IMR-90 (cell line): ENCODE results near the gene SEMA3C. TPM values are rescaled to one million over a fixed set of nuclear protein-coding genes. Genes with fewer than 3 reads are reported as not detected.

Experiments
- ATAC-seq: fragments of 200-7000 bp; cut with Tn5 transposase; 2 replicates; pipeline ENCODE4 v1.9.1; 2020; ENCODE audit warnings: low read depth, mild to moderate bottlenecking, moderate library complexity
- BruUV-seq: library from RNA; stranded (reverse); fragments of 400-500 nt; replicated peaks from 2 replicates; lab custom pipeline; 2021; lab: Mats Ljungman, UMichigan
- CTCF ChIA-PET: fragments of 300-600 bp; formaldehyde crosslinking; extraction: SDS; loops from one replicate; lab custom pipeline; 2021; ENCODE audit warnings: antibody characterized with exemption; lab: Yijun Ruan, JAX
- POLR2A ChIA-PET: fragments of 300-600 bp; sonication (Branson Sonifier 250); formaldehyde crosslinking; loops from one replicate; lab custom pipeline; 2022; ENCODE audit warnings: antibody characterized with exemption; ENCODE audit not compliant: unreplicated experiment; lab: Charles Lee
- DNase-seq: peaks from one replicate; pipeline ENCODE4 v3.0.0; 2013
- H2AFZ ChIP-seq: replicated peaks from 2 replicates; pipeline ENCODE3; 2013; ENCODE audit warnings: low read length, mild to moderate bottlenecking; ENCODE audit not compliant: poor library complexity
- H2AK5ac ChIP-seq: 2 replicates; pipeline ENCODE4 v1.6.1; 2013; ENCODE audit warnings: low read depth, low read length, inconsistent platforms
- H2AK9ac ChIP-seq: replicated peaks from 2 replicates; pipeline ENCODE3; 2013; ENCODE audit warnings: mild to moderate bottlenecking, low read depth, low read length, moderate library complexity; ENCODE audit not compliant: poor library complexity
- H2BK120ac ChIP-seq: 2 replicates; pipeline ENCODE4 v1.6.1; 2013; ENCODE audit warnings: low read depth, low read length, inconsistent platforms
- H2BK15ac ChIP-seq: 3 replicates; pipeline ENCODE4 v1.6.1; 2013; ENCODE audit warnings: low read depth, low read length, inconsistent platforms
- H2BK20ac ChIP-seq: 2 replicates; pipeline ENCODE4 v1.6.1; 2013; ENCODE audit warnings: low read depth, mild to moderate bottlenecking, inconsistent platforms, low read length, moderate library complexity
- H2BK5ac ChIP-seq: 2 replicates; pipeline ENCODE4 v1.6.1; 2013; ENCODE audit warnings: mild to moderate bottlenecking, low read depth, low read length, inconsistent platforms; ENCODE audit not compliant: poor library complexity, severe bottlenecking
- H3K14ac ChIP-seq: replicated peaks from 2 replicates; pipeline ENCODE4 v1.6.1; 2013; ENCODE audit warnings: low read depth, low read length, inconsistent platforms
- H3K18ac ChIP-seq: 2 replicates; pipeline ENCODE4 v1.6.1; 2013; ENCODE audit warnings: low read depth, low read length, control low read depth
- H3K23ac ChIP-seq: 2 replicates; pipeline ENCODE4 v1.6.1; 2013; ENCODE audit warnings: low read depth, low read length, inconsistent platforms
- H3K27ac ChIP-seq: 2 replicates; pipeline ENCODE4 v1.5.1; 2013; ENCODE audit warnings: mild to moderate bottlenecking, control low read depth, low read length; ENCODE audit not compliant: insufficient read depth
- H3K27me3 ChIP-seq: 2 replicates; pipeline ENCODE4 v1.6.1; 2013; ENCODE audit warnings: low read length; ENCODE audit not compliant: control insufficient read depth, insufficient read depth
- H3K36me3 ChIP-seq: 2 replicates; pipeline ENCODE4 v1.6.1; 2013; ENCODE audit warnings: low read length, mixed read lengths; ENCODE audit not compliant: control insufficient read depth, insufficient read depth
- H3K4ac ChIP-seq: 2 replicates; pipeline ENCODE4 v1.6.1; 2013; ENCODE audit warnings: low read depth, low read length, inconsistent platforms
- H3K4me1 ChIP-seq: 2 replicates; pipeline ENCODE4 v1.6.1; 2013; ENCODE audit warnings: low read length, mixed read lengths; ENCODE audit not compliant: control insufficient read depth, insufficient read depth
- H3K4me2 ChIP-seq: 2 replicates; pipeline ENCODE4 v1.6.1; 2013; ENCODE audit warnings: low read depth, mild to moderate bottlenecking, control low read depth, low read length, moderate library complexity
- H3K4me3 ChIP-seq: 2 replicates; pipeline ENCODE4 v1.5.1; 2013; ENCODE audit warnings: low read depth, mild to moderate bottlenecking, control low read depth, low read length, moderate library complexity; ENCODE audit not compliant: insufficient read depth
- H3K56ac ChIP-seq: 2 replicates; pipeline ENCODE4 v1.6.1; 2013; ENCODE audit warnings: low read length, inconsistent platforms; ENCODE audit not compliant: insufficient read depth; ENCODE audit errors: extremely low read depth
- H3K79me1 ChIP-seq, 2 experiments: 2 replicates each; pipeline ENCODE4 v1.6.1; 2013; ENCODE audit warnings: low read length in 2 of 2, inconsistent platforms in 1 of 2, low read depth in 1 of 2
- H3K9ac ChIP-seq: 2 replicates; pipeline ENCODE4 v1.6.1; 2013; ENCODE audit warnings: low read depth, low read length, control low read depth
- H3K9me1 ChIP-seq: 2 replicates; pipeline ENCODE4 v1.6.1; 2013; ENCODE audit warnings: low read length, inconsistent platforms; ENCODE audit not compliant: insufficient read depth
- H3K9me3 ChIP-seq: 2 replicates; pipeline ENCODE4 v1.6.1; 2013; ENCODE audit warnings: low read length; ENCODE audit not compliant: control insufficient read depth, insufficient read depth
- H4K20me1 ChIP-seq: 2 replicates; pipeline ENCODE4 v1.6.1; 2013; ENCODE audit warnings: low read length, inconsistent platforms; ENCODE audit not compliant: insufficient read depth
- H4K5ac ChIP-seq: 2 replicates; pipeline ENCODE4 v1.6.1; 2013; ENCODE audit warnings: mild to moderate bottlenecking, low read depth, low read length, control low read depth
- H4K8ac ChIP-seq, 2 experiments: 2 replicates each; pipeline ENCODE4 v1.6.1; 2013; ENCODE audit warnings: low read depth in 2 of 2, low read length in 2 of 2, control low read depth in 1 of 2, inconsistent platforms in 1 of 2
- H4K91ac ChIP-seq: 2 replicates; pipeline ENCODE4 v1.6.1; 2013; ENCODE audit warnings: low read depth, low read length, inconsistent platforms; ENCODE audit not compliant: insufficient read depth
- WGBS, 2 experiments: methylation state at CpG; one replicate each; pipeline versions ENCODE4 v1.1.5 to v1.1.7; 2013; ENCODE audit warnings: missing lambda C conversion rate in 2 of 2; ENCODE audit not compliant: insufficient read length in 1 of 2; ENCODE audit errors: extremely low coverage in 2 of 2; 5-methylcytosine and 5-hydroxymethylcytosine counted together
- dilution Hi-C: fragments of 300-500 bp; cut with HindIII; formaldehyde crosslinking; loops from one replicate; pipeline ENCODE4 v1.14.3; 2018; ENCODE audit warnings: low sequenced_read_pairs; ENCODE audit not compliant: unreplicated experiment
- in situ Hi-C: fragments of 300-500 bp; cut with MboI; formaldehyde crosslinking; loops from 3 replicates; pipeline ENCODE4 v1.14.3; 2019; ENCODE audit warnings: low sequenced_read_pairs, inconsistent platforms, mixed read lengths
- intact Hi-C: fragments of 100-400 bp; cut with micrococcal nuclease; formaldehyde crosslinking; loops from 2 replicates; pipeline ENCODE4 v1.10.0; 2022
- polyA plus RNA-seq, 3 experiments: library from polyadenylated mRNA; depleted of rRNA; stranded (reverse); fragments of >200 nt; gene quantifications; 2 replicates each; pipeline ENCODE4 v1.2.3, GENCODE V29; 2012; ENCODE audit warnings: low replicate concordance in 1 of 3
- total RNA-seq: library from RNA; depleted of rRNA; stranded (reverse); fragments of >200 nt; gene quantifications from 2 replicates; pipeline ENCODE4 v1.2.3, GENCODE V29; 2012
- TF ChIP-seq, protein P1 (sequence below): conservative IDR thresholded peaks from 2 replicates; pipeline ENCODE4 v1.5.1; 2012; ENCODE audit warnings: mild to moderate bottlenecking, low read depth, low read length, improper control_type of control experiment

The SEMA3C gene
- total and polyA plus RNA-seq, 2 of the 4 experiments (the other 2 are of a cell fraction) = 21.2 to 97.1 TPM

DNA sequence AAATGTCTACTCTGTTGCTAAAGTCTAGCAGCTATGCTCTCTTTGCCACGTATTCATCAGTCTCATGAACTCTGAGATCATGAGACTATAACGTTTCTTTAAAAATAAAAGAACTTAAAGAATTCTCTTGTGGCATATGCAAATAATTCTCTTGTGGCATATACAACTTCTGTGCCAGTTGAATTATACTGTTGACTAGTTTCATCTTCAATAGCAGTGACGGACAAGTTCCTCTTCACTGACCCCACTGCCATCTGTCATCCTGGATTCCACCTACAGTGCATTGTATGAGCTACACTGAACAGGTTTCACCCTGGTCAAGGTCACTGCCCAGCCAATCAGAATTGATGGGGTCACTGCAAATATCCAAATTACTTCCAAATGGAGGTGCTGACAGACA is 192.2 kb downstream of the SEMA3C start:
- H2AFZ ChIP-seq = no peak overlapping the region
- H3K9me3 ChIP-seq = no peaks in the 10 kb centered on the region
- ChIA-PET CTCF (no interaction called here), POLR2A (no interaction called here)
- H2BK120ac ChIP-seq = 0 out of 2 replicates have a peak overlapping the region, but pooled peaks have one; percentile 7
- no peaks in the 10 kb centered on the region for H4K20me1 ChIP-seq
- H3K27me3 ChIP-seq = no peaks in the 10 kb centered on the region
- H3K14ac ChIP-seq = no peak overlapping the region
- no TSS peak for BruUV-seq
- H3K9me1 ChIP-seq = peaks cover 3% of the 10 kb centered on the region; the same call in 1 of the 2 replicates
- H3K4ac ChIP-seq = no peak overlapping the region; the same call in 1 of the 2 replicates
- peak overlapping the region; percentile 16; the same call in 1 of the 2 replicates for H3K18ac ChIP-seq
- H4K5ac ChIP-seq = no peak overlapping the region
- no peak overlapping the region for H3K56ac ChIP-seq
- H3K9ac ChIP-seq = no peak overlapping the region
- no peak overlapping the region for H2AK9ac ChIP-seq
- H3K4me2 ChIP-seq = no peak overlapping the region
- no peaks in the 10 kb centered on the region for H3K36me3 ChIP-seq
- no peak overlapping the region for H3K27ac ChIP-seq
- H3K4me3 ChIP-seq = no peak overlapping the region
- intact Hi-C loops = no loop called here
- no peak overlapping the region for H2BK5ac ChIP-seq
- 0 out of 2 replicates have a peak overlapping the region, but pooled peaks have one; percentile 45 for H4K91ac ChIP-seq
- peaks cover 18% of the 10 kb centered on the region for H3K4me1 ChIP-seq
- DNase-seq = no peak
- peak overlapping the region; percentile 81 for H2AK5ac ChIP-seq
- H3K79me1 ChIP-seq = no peaks in the 10 kb centered on the region
- dilution Hi-C loops = no loop called here
- TF ChIP-seq, protein P1, sequence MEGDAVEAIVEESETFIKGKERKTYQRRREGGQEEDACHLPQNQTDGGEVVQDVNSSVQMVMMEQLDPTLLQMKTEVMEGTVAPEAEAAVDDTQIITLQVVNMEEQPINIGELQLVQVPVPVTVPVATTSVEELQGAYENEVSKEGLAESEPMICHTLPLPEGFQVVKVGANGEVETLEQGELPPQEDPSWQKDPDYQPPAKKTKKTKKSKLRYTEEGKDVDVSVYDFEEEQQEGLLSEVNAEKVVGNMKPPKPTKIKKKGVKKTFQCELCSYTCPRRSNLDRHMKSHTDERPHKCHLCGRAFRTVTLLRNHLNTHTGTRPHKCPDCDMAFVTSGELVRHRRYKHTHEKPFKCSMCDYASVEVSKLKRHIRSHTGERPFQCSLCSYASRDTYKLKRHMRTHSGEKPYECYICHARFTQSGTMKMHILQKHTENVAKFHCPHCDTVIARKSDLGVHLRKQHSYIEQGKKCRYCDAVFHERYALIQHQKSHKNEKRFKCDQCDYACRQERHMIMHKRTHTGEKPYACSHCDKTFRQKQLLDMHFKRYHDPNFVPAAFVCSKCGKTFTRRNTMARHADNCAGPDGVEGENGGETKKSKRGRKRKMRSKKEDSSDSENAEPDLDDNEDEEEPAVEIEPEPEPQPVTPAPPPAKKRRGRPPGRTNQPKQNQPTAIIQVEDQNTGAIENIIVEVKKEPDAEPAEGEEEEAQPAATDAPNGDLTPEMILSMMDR = no peak
- peak overlapping the region; percentile 16; the same call in 1 of the 2 replicates for H2BK20ac ChIP-seq
- in situ Hi-C loops = no loop called here
- ATAC-seq = no peak
- no peak overlapping the region for H3K23ac ChIP-seq
- peak overlapping the region in 1 of 2 experiments; percentile 26; a peak in 1 of 4 replicates for H4K8ac ChIP-seq
- no CpG with 5 or more reads among the region's 3 CpGs for WGBS, 2 experiments
- peak overlapping the region; percentile 86; the same call in 2 of the 3 replicates for H2BK15ac ChIP-seq
